Measurements from ENCODE around the gene DAP3.
"Not testable (repeated sequence)": the region's sequence is repeated elsewhere in the genome, so short reads cannot be mapped to it uniquely, and the experiment has no call there.

The DAP3 gene

GRCh38 chr1:155669233-155670162, 19.4 kb upstream of the DAP3 start:
- H3K36me3 ChIP-seq (replicated peaks; ENCODE audit: insufficient read depth, low read length), result peaks cover 32% of the 10 kb centered on the region
- H3F3A ChIP-seq (ENCODE audit: insufficient read depth, low read length), result no peaks in the 10 kb centered on the region
- no peaks in the 10 kb centered on the region for H3K4me1 ChIP-seq (ENCODE audit: low read length)
- H3K9me3 ChIP-seq (replicated peaks; ENCODE audit: insufficient read depth, low read length), result no peaks in the 10 kb centered on the region
- H2AFZ ChIP-seq (ENCODE audit: low read length), result no peak overlapping the region
- H3K4me2 ChIP-seq (ENCODE audit: low read depth, low read length), result no peak overlapping the region
- no peaks in the 10 kb centered on the region for H3K9me2 ChIP-seq (replicated peaks; ENCODE audit: insufficient read depth, low read length)
- no peaks in the 10 kb centered on the region for H3K27me3 ChIP-seq (replicated peaks; ENCODE audit: insufficient read depth, low read length)
- H4K20me1 ChIP-seq (ENCODE audit: insufficient read depth, low read length), result no peaks in the 10 kb centered on the region
- TF ChIP-seq EZH2 (optimal IDR thresholded peaks at IDR 0.05; ENCODE audit: low read depth, low read length) (no peak), EZH2phosphoT487 (IDR thresholded peaks at IDR 0.05; ENCODE audit: low read length) (no peak), CTCF (IDR thresholded peaks at IDR 0.05; ENCODE audit: low read length) (no peak)
- no peak overlapping the region for H3K9ac ChIP-seq (ENCODE audit: low read length)
- no peak overlapping the region for H3K4me3 ChIP-seq (ENCODE audit: low read length)
- peak; percentile 4 for DNase-seq
- H3K79me2 ChIP-seq (ENCODE audit: low read length), result peaks cover 12% of the 10 kb centered on the region
- no peak overlapping the region for H3K27ac ChIP-seq (ENCODE audit: low read length)

GRCh38 chr1:155671750-155672149, 17.1 kb upstream of the DAP3 start:
- H3K4me2 ChIP-seq (ENCODE audit: low read depth, low read length), result no peak overlapping the region
- TF ChIP-seq CTCF (IDR thresholded peaks at IDR 0.05; ENCODE audit: low read length), result no peak
- no peak for TF ChIP-seq EZH2 (optimal IDR thresholded peaks at IDR 0.05; ENCODE audit: low read depth, low read length)
- no peak for TF ChIP-seq EZH2phosphoT487 (IDR thresholded peaks at IDR 0.05; ENCODE audit: low read length)
- no peaks in the 10 kb centered on the region for H3K9me2 ChIP-seq (replicated peaks; ENCODE audit: insufficient read depth, low read length)
- DNase-seq, result peak; percentile 5
- no peaks in the 10 kb centered on the region for H3K4me1 ChIP-seq (ENCODE audit: low read length)
- H3K4me3 ChIP-seq (ENCODE audit: low read length), result no peak overlapping the region
- no peaks in the 10 kb centered on the region for H3K9me3 ChIP-seq (replicated peaks; ENCODE audit: insufficient read depth, low read length)
- H2AFZ ChIP-seq (ENCODE audit: low read length), result no peak overlapping the region
- H3K9ac ChIP-seq (ENCODE audit: low read length), result no peak overlapping the region
- no peaks in the 10 kb centered on the region for H3K27me3 ChIP-seq (replicated peaks; ENCODE audit: insufficient read depth, low read length)
- H3F3A ChIP-seq (ENCODE audit: insufficient read depth, low read length), result no peaks in the 10 kb centered on the region
- no peaks in the 10 kb centered on the region for H4K20me1 ChIP-seq (ENCODE audit: insufficient read depth, low read length)
- peaks cover 37% of the 10 kb centered on the region for H3K36me3 ChIP-seq (replicated peaks; ENCODE audit: insufficient read depth, low read length)
- H3K27ac ChIP-seq (ENCODE audit: low read length), result no peak overlapping the region
- peaks cover 19% of the 10 kb centered on the region for H3K79me2 ChIP-seq (ENCODE audit: low read length)

- H3K36me3 ChIP-seq (replicated peaks; ENCODE audit: insufficient read depth, low read length), result peaks cover 38% of the 10 kb centered on the region
Observed at GRCh38 chr1:155673003-155673402, 15.9 kb upstream of the DAP3 start.

GRCh38 chr1:155678027-155678426, 10.9 kb upstream of the DAP3 start:
- H3K27ac ChIP-seq (ENCODE audit: low read length), result no peak overlapping the region
- no peak overlapping the region for H3K4me3 ChIP-seq (ENCODE audit: low read length)
- H3K36me3 ChIP-seq (replicated peaks; ENCODE audit: insufficient read depth, low read length), result peaks cover 20% of the 10 kb centered on the region
- H3K9me2 ChIP-seq (replicated peaks; ENCODE audit: insufficient read depth, low read length), result no peaks in the 10 kb centered on the region
- peaks cover 56% of the 10 kb centered on the region for H3K79me2 ChIP-seq (ENCODE audit: low read length)
- H3F3A ChIP-seq (ENCODE audit: insufficient read depth, low read length), result no peaks in the 10 kb centered on the region
- H2AFZ ChIP-seq (ENCODE audit: low read length), result no peak overlapping the region
- DNase-seq, result peak; percentile 4
- H3K4me2 ChIP-seq (ENCODE audit: low read depth, low read length), result no peak overlapping the region
- H3K27me3 ChIP-seq (replicated peaks; ENCODE audit: insufficient read depth, low read length), result no peaks in the 10 kb centered on the region
- H3K9ac ChIP-seq (ENCODE audit: low read length), result no peak overlapping the region
- H3K9me3 ChIP-seq (replicated peaks; ENCODE audit: insufficient read depth, low read length), result no peaks in the 10 kb centered on the region
- H4K20me1 ChIP-seq (ENCODE audit: insufficient read depth, low read length), result no peaks in the 10 kb centered on the region
- TF ChIP-seq CTCF (IDR thresholded peaks at IDR 0.05; ENCODE audit: low read length), result no peak
- TF ChIP-seq EZH2phosphoT487 (IDR thresholded peaks at IDR 0.05; ENCODE audit: low read length), result no peak
- no peak for TF ChIP-seq EZH2 (optimal IDR thresholded peaks at IDR 0.05; ENCODE audit: low read depth, low read length)
- no peaks in the 10 kb centered on the region for H3K4me1 ChIP-seq (ENCODE audit: low read length)

More at GRCh38 chr1:155673003-155673402, 15.9 kb upstream of the DAP3 start:
- no peak overlapping the region for H2AFZ ChIP-seq (ENCODE audit: low read length)
- H3F3A ChIP-seq (ENCODE audit: insufficient read depth, low read length), result no peaks in the 10 kb centered on the region
- no peaks in the 10 kb centered on the region for H3K9me3 ChIP-seq (replicated peaks; ENCODE audit: insufficient read depth, low read length)
- H3K9ac ChIP-seq (ENCODE audit: low read length), result no peak overlapping the region
- H3K4me2 ChIP-seq (ENCODE audit: low read depth, low read length), result no peak overlapping the region
- H3K79me2 ChIP-seq (ENCODE audit: low read length), result peaks cover 19% of the 10 kb centered on the region
- no peak overlapping the region for H3K27ac ChIP-seq (ENCODE audit: low read length)
- no peaks in the 10 kb centered on the region for H3K27me3 ChIP-seq (replicated peaks; ENCODE audit: insufficient read depth, low read length)
- H3K9me2 ChIP-seq (replicated peaks; ENCODE audit: insufficient read depth, low read length), result no peaks in the 10 kb centered on the region
- H4K20me1 ChIP-seq (ENCODE audit: insufficient read depth, low read length), result no peaks in the 10 kb centered on the region
- peak; percentile 2 for DNase-seq
- TF ChIP-seq EZH2 (optimal IDR thresholded peaks at IDR 0.05; ENCODE audit: low read depth, low read length) (no peak), EZH2phosphoT487 (IDR thresholded peaks at IDR 0.05; ENCODE audit: low read length) (no peak)
- no peaks in the 10 kb centered on the region for H3K4me1 ChIP-seq (ENCODE audit: low read length)
- H3K4me3 ChIP-seq (ENCODE audit: low read length), result no peak overlapping the region

GRCh38 chr1:155678992-155679391, 9.9 kb upstream of the DAP3 start:
- DNase-seq; H3K4me1 ChIP-seq (ENCODE audit: low read length); H3K27ac ChIP-seq (ENCODE audit: low read length); H2AFZ ChIP-seq (ENCODE audit: low read length); H3K9me3 ChIP-seq (replicated peaks; ENCODE audit: insufficient read depth, low read length); H3K4me3 ChIP-seq (ENCODE audit: low read length); H3F3A ChIP-seq (ENCODE audit: insufficient read depth, low read length); H3K9ac ChIP-seq (ENCODE audit: low read length); H3K9me2 ChIP-seq (replicated peaks; ENCODE audit: insufficient read depth, low read length); H3K4me2 ChIP-seq (ENCODE audit: low read depth, low read length); H3K27me3 ChIP-seq (replicated peaks; ENCODE audit: insufficient read depth, low read length); H4K20me1 ChIP-seq (ENCODE audit: insufficient read depth, low read length): not testable (repeated sequence)
- H3K36me3 ChIP-seq (replicated peaks; ENCODE audit: insufficient read depth, low read length), result peaks cover 15% of the 10 kb centered on the region
- H3K79me2 ChIP-seq (ENCODE audit: low read length), result peaks cover 61% of the 10 kb centered on the region

Data from MM.1S (cell line).